Fibroblast of lung (primary cell): ENCODE results near the gene ANO4.

Experiments
- EZH2 ChIP-seq: IDR thresholded peaks from 2 replicates; pipeline ENCODE4 v1.5.1; 2012; ENCODE audit warnings: low read length, control low read depth, mild to moderate bottlenecking; ENCODE audit errors: missing control alignments
- TF ChIP-seq, protein P1 (sequence below), 2 donors: IDR thresholded peaks in 1 of 2; conservative IDR thresholded peaks in 1 of 2; 1 replicate in 1 of 2; 2 replicates in 1 of 2; pipeline ENCODE4 v1.5.1; 2011 to 2012; ENCODE audit warnings: low read length in 2 of 2, control low read depth in 1 of 2, inconsistent platforms in 1 of 2, low read depth in 1 of 2, mild to moderate bottlenecking in 1 of 2

- TF ChIP-seq, protein P1, sequence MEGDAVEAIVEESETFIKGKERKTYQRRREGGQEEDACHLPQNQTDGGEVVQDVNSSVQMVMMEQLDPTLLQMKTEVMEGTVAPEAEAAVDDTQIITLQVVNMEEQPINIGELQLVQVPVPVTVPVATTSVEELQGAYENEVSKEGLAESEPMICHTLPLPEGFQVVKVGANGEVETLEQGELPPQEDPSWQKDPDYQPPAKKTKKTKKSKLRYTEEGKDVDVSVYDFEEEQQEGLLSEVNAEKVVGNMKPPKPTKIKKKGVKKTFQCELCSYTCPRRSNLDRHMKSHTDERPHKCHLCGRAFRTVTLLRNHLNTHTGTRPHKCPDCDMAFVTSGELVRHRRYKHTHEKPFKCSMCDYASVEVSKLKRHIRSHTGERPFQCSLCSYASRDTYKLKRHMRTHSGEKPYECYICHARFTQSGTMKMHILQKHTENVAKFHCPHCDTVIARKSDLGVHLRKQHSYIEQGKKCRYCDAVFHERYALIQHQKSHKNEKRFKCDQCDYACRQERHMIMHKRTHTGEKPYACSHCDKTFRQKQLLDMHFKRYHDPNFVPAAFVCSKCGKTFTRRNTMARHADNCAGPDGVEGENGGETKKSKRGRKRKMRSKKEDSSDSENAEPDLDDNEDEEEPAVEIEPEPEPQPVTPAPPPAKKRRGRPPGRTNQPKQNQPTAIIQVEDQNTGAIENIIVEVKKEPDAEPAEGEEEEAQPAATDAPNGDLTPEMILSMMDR (conservative IDR thresholded peaks at IDR 0.05 in 1 of 2, IDR thresholded peaks at IDR 0.05 in 1 of 2; ENCODE audit: low read depth in 1 of 2, low read length in 2 of 2) = no peak
- no peak for TF ChIP-seq EZH2
These were observed 40.7 kb upstream of the ANO4 start for GRCh38 chr12:100753837-100754236.
